Activated T-helper 9 cell treated with anti-CD3 and anti-CD28 coated beads, Interleukin-2, amount 50 U/mL, for 16 hours (primary cell): Measurements from ENCODE around the gene AXIN2.
"Not testable (repeated sequence)": the region's sequence is repeated elsewhere in the genome, so short reads cannot be mapped to it uniquely, and the experiment has no call there.

Experiments used
- DNase-seq: peaks from one replicate; pipeline ENCODE4 v3.0.0-alpha.2; 2020; ENCODE audit warnings: low read depth

The AXIN2 gene

GRCh38 chr17:65515959-65516948 lies 45.2 kb downstream of the AXIN2 start:
- no peak for DNase-seq

DNA sequence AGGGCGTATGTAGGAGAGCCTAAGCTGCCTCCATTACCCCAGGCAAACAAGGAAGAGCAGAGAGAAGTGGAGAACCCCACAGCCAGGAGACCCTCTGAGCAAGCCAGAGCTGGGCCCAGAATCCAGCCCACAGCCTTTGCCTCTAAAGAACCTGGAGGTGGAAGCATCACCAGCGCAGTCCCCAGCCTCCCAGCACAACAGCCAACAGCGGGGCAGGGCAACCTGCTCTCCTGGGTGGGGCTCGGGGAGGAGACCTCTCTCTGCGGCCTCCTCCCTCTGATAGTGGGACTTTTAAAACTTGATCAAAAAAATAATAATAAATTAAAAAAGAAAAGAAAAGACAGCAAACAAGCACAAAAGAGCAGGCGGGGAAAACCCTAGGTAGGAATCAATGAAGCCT lies 45.9 kb downstream of the AXIN2 start:
- DNase-seq, result no peak

- no peak for DNase-seq
Observed at GRCh38 chr17:65514541-65514940, 46.9 kb downstream of the AXIN2 start.

GRCh38 chr17:65514082-65514481 lies 47.4 kb downstream of the AXIN2 start:
- DNase-seq, result no peak

DNA sequence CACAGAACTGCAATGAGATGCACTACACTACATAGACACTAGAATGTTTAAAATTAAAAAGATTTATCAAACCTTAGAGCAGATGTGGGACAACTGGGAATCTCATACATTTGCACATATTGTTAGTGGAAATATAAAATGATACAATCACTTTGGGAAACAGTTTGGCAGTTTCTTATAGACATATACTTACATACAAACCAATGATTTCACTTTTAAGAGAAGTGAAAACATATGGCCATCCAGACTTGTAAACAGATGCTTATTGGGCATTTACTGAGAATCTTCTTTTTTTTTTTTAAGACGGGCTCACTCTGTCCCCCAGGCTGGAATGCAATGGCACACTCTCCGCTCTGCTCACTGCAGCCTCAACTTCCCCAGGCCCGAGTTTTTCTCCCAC lies 50.1 kb downstream of the AXIN2 start:
- DNase-seq, result no peak

DNA sequence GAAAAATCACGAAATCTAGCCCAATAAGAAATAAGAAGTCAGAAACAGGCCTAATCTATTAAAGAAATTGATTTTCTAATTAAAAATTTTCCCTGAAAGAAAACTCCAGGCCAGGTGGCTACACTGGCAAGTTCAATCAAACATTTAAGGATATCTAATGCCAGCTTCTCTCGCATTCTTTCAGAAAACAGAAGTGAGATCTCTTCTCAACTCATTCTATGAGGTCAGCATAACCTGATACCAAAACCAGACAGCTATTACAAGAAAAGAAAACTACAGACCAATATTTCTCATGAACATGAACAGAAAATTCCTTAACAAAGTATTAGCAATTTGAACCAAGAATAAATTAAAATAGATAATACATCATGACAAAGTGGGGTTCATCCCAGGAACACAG lies 52.4 kb downstream of the AXIN2 start:
- DNase-seq, result no peak

- not testable (repeated sequence) for DNase-seq
Observed at GRCh38 chr17:65504673-65505072, 56.8 kb downstream of the AXIN2 start.

GRCh38 chr17:65504141-65504540 lies 57.3 kb downstream of the AXIN2 start:
- DNase-seq, result no peak

GRCh38 chr17:65503557-65503956 lies 57.9 kb downstream of the AXIN2 start:
- no peak for DNase-seq

DNA sequence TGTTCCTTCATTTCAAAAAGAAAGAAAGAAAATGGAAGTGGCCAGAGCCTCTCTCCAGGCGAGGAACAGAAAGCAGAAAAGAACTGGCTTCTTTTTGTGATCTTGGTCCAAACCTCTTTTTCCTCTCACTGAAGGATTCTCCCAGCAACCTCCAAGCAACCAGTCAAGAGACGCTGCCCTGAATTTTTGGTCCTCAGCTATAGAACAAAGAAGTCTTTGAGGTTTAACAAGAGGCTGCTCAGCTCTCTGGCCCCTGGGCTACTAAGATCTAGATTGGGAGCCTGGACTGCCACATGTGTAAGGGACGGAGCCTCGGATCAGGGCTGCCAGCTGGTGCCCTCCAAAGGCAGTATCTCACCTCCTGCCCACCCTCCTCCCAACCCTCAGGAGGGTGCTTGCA lies 62.6 kb downstream of the AXIN2 start:
- DNase-seq, result no peak

DNA sequence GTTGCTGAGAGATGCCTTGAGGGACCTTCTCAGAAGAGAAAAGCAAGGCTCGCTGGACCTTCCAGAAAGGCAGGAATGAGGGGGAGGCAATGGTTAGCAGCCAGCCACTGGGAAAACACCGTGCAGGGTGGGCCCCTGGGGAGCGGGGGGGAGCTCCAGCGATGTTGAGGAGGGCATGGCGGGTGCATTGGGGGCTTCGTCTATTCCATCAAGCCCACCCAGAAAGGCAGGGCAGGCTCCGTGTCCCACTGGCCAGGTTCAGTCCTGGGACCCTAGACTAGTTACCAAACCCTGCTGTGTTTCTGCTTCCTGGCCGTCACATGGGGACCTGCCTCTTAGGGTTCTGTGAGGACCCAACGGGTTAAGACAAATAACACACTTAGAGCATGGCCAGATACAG lies 64.6 kb downstream of the AXIN2 start:
- DNase-seq, result no peak

- DNase-seq, result no peak
Observed at GRCh38 chr17:65495122-65496055, 66.1 kb downstream of the AXIN2 start.

GRCh38 chr17:65489413-65490155 lies 71.9 kb downstream of the AXIN2 start:
- no peak for DNase-seq

DNA sequence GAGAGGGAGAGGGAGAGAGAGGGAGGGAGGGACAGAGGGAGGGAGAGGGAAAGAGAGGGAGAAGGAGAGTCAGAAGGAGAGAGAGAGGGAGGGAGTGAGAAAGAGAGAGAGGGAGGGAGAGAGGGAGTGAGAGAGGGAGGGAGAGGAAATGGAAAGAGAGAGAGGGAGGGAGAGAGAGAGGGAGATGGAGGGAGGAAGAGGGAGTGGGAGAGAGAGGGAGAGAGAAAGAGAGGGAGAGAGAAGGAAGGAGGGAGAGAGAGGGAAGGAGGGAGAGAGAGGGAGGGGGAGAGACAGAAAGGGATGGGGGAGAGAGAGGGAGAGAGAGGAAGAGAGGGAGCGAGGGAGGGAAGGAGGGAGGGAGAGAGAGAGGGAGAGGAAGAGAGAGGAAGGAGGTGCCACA lies 72.8 kb downstream of the AXIN2 start:
- DNase-seq, result no peak

- no peak for DNase-seq
Observed at GRCh38 chr17:65487990-65488389, 73.5 kb downstream of the AXIN2 start.

DNA sequence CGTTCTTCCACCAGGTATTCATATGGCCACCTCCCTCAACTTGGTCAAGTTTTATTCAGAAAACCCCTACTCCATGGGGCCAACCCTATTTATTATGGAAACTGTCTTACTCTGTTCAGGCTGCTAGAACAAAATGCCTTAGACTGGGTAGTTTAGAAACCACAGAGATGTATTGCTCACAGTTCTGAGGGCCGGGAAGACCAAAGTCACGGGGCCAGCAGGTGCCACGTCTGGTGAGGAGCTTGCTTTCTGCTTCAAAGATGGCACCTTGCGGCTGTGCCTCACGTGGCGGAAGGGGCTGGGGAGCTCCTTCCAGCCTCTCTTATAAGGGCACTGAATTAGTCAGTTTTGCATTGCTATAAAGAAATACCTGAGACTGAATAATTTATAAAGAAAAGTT lies 74.3 kb downstream of the AXIN2 start:
- DNase-seq, result no peak

DNA sequence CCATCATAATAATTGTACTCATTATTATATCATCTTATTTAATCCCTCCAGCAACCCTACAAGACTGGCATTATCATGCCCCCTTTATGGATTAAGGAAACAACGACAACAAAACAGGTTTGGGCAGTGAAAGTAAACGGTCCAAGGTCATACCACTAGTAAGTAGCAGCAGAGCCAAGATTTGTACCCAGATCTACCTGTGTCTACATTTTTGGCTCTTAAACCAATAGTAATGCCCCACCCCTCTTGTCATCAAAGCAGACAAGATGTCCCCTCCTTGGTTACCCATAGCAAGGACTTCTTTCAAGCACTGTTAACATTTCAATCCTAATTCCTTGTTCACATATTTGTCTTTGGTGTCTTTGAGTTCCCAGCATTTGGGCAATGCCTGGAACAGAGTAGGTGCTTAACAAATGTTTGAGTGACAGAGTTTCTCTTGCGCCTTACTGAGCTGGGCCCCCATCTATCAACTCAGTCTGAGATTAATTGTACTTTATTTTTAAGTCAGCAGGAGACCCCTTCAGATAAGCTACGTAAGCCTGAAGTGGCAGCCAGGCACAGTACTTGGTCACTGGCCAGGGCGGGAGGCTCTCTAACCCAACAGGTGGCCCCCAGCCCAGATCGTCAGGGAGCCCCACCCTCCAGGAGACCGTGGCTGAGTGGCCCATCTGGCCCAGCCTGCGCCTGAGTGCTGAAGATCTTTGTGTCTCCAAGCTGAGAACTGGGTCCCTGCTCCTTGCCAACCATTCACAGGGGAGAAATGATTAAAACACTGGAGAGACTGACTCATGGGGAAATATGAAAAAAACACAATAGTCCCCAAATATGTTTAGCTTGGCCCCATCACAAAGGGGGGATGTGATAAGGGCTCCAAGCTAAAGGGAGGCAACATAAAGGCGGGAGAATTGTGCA lies 75.8 kb downstream of the AXIN2 start:
- no peak for DNase-seq

DNA sequence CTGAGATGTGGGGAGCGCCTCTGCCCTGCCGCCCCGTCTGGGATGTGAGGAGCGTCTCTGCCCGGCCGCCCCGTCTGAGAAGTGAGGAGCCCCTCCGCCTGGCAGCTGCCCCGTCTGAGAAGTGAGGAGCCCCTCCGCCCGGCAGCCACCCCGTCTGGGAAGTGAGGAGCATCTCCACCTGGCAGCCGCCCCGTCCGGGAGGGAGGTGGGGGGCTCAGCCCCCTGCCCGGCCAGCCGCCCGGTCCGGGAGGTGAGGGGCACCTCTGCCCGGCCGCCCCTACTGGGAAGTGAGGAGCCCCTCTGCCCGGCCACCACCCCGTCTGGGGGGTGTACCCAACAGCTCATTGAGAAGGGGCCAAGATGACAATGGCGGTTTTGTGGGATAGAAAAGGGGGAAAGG lies 77.0 kb downstream of the AXIN2 start:
- DNase-seq, result not testable (repeated sequence)

DNA sequence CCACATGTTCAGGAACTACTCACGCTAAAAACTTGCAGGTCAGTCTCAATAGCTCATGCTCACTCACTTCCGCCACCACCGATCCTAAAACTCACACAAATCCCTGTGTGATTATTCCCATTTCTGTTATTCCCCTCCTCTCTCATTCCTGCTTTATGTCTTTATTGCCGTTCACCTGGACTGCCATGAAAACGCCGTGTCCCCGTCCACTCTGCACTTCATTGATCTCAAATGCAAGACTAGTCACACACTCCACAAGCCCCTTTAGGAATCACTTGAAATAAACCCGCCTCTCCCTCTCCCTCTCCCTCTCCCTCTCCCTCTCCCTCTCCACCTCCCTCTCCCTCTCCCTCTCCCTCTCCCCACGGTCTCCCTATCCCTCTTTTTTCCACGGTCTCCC lies 78.0 kb downstream of the AXIN2 start:
- DNase-seq, result no peak

DNA sequence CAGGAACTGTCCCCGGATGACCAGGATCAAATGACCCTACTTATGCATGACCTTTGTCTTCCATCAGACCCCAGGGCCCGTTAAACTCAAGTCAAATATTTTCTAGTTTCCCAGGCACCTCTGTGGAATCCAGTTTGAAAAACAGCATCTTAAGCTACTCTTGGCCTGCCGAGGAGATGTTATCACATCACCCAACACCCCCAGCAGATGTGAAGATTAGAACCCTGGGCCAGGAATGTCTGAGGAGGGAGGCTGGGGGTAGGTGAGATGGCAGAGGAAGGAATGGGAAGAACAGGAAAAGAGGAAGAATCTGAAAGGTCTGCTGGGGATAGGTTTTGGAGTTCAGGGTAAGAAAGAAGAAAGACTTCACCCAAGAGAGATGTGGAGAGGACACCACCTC lies 79.2 kb downstream of the AXIN2 start:
- no peak for DNase-seq

DNA sequence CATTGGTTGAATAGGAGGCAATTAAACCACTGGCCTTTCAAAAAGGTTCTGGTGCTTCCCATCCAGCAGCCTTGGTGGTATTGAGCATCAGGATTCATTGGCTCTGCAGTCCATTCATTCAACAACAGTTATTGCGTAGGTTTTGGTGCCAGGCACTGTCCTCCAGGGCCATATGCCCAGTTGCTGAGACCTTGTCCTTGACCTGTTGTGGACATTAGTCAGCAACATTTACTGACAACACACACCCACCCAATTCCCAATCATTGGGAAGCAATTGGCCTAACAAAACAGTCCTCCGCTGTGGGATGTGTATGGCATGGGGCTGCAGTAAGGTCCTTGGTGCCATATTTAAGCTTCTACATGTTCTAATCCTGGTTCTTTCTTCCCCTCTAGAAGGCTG lies 82.2 kb downstream of the AXIN2 start:
- DNase-seq, result no peak
